Sigmoid colon (tissue), 4 donors: ENCODE measurements around the gene OPCML.

ENCODE experiments used
- EP300 ChIP-seq, 4 donors: sonication (generic); formaldehyde crosslinking; IDR thresholded peaks; one replicate each; pipeline ENCODE4 v1.6.1; 2017; ENCODE audit warnings: antibody characterized with exemption in 4 of 4
- POLR2A ChIP-seq, 2 donors: fragments of 450-650 bp; IDR thresholded peaks; one replicate each; pipeline ENCODE4 v1.6.1; 2016; ENCODE audit warnings: antibody characterized with exemption in 2 of 2, mild to moderate bottlenecking in 2 of 2, moderate library complexity in 2 of 2
- POLR2AphosphoS5 ChIP-seq, 4 donors: sonication (generic); formaldehyde crosslinking; IDR thresholded peaks; one replicate each; pipeline ENCODE4 v1.6.1; 2017; ENCODE audit warnings: antibody characterized with exemption in 4 of 4
- TF ChIP-seq, protein P1 (sequence below), 4 experiments: fragments of 450-650 bp in 3 of 4; fragments of 200-600 bp in 1 of 4; IDR thresholded peaks; one replicate each; pipeline ENCODE4 v1.5.1; 2016 to 2019; ENCODE audit warnings: antibody characterized with exemption in 4 of 4, mild to moderate bottlenecking in 3 of 4, moderate library complexity in 2 of 4

DNA sequence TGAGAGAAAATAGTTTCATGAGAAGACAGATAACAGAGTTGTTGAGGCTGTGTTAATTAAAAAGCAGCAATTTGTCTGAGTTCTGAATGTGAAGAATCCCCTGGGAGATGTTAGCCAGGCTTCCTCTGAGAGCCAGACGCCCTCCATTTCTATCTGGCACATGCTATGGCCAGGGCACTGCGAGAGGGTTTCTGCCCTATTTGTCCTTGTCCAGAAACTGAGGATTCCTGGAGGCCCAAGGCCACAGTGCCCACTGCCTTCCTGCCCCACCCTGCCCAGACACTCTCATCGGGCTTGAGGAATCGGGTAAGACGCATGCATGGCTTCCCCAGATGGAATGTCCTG is 484.6 kb downstream of the OPCML start:
- TF ChIP-seq, protein P1, sequence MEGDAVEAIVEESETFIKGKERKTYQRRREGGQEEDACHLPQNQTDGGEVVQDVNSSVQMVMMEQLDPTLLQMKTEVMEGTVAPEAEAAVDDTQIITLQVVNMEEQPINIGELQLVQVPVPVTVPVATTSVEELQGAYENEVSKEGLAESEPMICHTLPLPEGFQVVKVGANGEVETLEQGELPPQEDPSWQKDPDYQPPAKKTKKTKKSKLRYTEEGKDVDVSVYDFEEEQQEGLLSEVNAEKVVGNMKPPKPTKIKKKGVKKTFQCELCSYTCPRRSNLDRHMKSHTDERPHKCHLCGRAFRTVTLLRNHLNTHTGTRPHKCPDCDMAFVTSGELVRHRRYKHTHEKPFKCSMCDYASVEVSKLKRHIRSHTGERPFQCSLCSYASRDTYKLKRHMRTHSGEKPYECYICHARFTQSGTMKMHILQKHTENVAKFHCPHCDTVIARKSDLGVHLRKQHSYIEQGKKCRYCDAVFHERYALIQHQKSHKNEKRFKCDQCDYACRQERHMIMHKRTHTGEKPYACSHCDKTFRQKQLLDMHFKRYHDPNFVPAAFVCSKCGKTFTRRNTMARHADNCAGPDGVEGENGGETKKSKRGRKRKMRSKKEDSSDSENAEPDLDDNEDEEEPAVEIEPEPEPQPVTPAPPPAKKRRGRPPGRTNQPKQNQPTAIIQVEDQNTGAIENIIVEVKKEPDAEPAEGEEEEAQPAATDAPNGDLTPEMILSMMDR (IDR thresholded peaks at IDR 0.05), result no peak
- TF ChIP-seq POLR2A (IDR thresholded peaks at IDR 0.05) (no peak), POLR2AphosphoS5 (IDR thresholded peaks at IDR 0.05) (no peak), EP300 (IDR thresholded peaks at IDR 0.05) (no peak)
